NCI-H2171 treated with DMSO at 0.1 percent for 48 hours (cell line): Measurements from ENCODE around the gene SPINT2.

Experiments
- DNase-seq: peaks from one replicate; lab custom pipeline; 2025; lab: John Stamatoyannopoulos, UW

The SPINT2 gene

DNA sequence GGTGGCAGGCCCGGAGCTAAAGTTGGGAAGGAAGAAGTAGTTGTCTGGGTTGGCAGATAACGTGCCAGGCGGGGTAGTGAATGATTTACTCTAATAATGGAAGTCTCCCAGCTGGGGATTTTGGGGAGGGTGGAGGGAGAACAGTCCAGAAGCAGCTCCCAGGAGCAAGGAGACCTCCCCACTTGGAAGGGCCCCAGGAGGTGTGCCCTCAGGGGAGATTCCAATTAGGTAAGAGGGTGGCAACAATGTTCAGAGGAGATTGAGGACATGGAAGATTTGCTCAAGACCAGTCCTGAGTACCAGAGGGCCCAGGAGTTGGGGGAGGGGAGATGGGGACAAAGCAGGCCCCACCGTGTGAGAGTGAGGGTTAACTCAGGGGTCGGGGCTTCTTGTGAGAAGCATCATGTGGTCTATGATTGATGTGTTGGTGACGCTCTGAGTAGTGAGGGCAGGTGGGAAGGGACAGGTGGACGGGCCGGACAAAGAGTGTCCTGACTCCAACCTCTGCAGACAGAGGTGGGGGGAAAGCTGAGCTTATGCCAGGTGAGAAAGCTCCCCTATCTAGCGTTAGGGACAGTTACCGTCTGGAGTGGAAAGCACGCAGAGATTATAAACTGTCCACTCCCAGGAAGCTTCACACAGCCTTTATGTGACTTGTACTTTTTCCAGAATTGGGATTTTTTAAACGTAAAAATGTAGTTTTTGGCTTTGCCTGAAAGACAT, 3.5 kb downstream of the SPINT2 start:
- DNase-seq, result no peak

DNA sequence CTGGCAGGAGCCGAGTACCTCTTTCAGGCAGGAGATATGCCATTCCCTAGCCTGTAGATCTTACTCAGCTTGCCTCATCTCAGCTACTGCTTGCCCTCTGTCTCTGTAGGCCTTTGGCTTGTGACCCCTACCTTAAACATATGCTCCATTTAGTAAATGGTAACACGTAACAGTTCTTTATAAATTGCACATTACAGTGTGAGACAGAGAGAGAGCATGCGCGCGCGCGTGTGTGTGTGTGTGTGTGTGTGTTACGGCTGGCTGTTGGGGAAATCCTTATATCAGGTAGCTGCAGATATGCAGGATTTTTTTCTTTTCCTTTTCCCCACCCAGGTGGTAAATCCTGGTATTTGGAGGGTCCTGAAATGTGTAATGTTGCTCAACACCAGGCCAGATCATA, 4.2 kb downstream of the SPINT2 start:
- no peak for DNase-seq

DNA sequence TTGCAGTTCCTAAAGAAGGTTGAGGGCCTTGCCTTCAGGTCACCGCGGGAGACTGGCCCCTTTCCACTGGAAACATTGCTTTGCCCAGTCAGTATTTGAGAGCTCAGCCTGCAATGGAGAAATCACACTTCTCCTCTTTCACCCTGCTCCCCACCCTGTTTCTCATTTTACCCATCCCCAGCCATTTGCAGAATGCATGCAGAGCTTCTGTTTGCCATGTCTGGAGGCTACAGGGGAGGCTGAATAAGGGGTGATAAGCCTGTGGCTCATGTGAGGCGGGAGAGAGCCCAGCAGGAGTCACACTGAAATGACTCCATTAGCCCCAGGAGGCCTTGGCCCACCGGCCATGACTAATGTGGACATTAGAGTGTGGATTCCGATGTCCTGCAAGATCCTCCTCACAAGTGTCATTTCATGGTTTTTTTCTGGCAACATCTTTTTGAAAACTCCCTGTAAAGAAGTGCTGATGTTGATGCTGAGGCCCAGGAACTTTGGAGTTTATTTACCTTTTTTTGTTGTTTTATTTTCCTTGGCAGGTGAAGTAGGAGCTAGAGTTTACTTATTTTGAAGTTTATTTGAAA, 6.3 kb downstream of the SPINT2 start:
- no peak for DNase-seq

DNA sequence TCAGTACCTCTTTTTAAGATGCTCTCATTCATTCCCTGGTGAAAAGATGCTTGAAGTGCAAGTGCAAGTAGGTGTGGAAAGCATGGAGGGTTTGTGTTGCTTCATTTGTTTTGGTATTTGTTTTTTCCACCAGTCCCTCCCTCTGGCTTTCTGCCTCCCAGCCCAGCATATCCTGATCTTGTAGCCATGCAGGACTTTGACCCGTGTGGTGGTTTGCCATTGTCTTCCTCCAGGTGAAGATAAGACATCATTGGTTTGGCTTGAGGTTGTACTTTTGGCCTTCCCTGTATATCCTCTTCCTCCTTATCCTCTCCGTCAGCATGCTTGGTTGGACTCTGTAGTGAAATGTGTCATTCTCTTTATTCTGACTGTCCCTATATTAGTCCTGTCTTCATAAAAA, 9.1 kb downstream of the SPINT2 start:
- DNase-seq, result no peak

DNA sequence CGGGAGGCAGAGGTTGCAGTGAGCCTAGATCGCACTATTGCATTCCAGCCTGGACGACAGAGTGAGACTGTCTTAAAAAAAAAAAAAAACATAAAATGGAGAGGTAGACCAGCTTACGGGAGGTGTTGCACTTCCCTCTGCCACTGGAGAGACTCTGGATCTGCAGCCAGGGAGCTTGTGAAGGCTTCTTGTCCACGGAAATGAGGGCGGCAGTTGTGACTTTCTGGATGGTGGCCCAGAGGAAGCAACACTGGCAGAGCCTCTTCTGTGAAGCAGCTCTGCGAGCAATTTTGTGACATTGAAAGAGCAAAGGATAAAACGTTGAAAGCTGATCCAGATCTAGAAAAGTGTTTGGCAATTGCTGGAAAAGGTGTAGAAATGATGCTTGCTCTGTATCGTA, 10.4 kb downstream of the SPINT2 start:
- no peak for DNase-seq

DNA sequence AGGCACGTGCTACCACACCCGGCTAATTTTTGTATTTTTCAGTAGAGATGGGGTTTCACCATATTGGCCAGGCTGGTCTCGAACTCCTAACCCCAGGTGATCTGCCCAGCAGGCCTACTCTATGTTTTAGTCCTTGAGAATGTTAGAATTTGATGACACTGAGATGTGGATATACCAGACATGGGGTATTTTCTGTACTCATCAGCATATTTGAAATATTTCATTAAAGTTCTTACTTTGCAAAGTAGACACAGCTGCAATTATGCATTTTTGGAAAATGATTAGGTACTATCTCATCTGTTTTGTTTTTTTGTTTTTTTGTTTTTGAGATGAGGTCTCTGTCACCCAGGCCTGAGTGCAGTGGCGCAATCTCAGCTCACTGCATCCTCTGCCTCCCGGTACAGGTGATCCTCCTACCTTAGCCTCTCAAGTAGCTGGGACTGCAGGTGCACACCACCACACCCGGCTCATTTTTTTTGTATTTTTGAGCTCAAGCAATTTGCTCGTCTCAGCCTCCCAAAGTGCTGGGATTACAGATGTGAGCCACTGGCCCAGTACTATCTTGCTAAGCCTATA, 12.7 kb downstream of the SPINT2 start:
- no peak for DNase-seq

DNA sequence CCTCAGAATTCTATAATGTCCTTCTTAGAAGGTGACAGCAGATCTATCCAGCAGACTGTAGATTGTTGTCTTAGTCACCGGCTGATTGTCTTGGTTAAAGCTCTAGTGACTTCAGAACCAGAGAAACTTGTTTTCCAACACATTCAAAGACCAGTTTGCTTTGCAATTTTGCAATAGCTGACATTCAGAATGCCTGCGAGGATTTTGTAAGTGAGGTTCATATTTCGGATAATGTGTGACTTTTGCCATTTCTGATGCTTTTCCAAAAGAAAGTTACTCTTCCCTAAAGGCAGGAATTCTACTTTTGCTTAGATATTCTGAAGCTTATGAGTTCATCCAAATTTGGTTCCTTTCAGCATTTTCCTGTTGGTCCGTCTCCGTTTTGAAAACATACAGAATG, 13.2 kb downstream of the SPINT2 start:
- no peak for DNase-seq

DNA sequence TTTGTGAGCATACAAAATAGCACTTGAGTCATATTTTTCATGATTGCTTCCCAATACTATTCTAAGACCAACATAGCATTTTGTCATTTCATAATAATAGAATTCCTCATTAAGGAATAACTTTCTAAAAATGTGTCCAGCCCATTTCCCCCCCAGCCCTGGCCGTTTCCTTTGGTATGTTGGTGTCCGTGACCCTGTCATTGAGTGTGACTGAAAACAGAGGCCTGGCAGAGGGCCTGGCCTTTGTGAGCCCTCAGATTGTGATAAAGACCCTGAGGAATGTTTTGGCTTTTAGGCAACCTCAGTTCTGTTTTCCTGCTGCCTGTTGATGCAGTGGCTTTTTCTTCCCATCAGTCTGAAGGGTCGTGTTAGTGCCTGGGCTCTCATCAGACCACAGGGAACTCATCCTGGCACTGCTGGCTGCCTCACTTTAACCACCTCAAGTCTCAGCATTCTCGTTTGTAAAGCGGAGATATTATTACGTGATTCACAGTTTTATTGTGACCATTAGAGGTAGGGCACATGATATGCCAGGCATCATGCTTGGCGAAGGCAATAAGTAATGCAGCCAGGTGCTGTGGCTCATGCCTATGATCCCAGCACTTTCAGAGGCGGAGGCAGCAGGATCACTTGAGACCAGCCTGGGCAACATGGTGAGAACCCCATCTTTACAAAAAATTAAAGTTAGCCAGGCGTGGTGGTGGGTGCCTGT, 13.8 kb downstream of the SPINT2 start:
- DNase-seq, result no peak

DNA sequence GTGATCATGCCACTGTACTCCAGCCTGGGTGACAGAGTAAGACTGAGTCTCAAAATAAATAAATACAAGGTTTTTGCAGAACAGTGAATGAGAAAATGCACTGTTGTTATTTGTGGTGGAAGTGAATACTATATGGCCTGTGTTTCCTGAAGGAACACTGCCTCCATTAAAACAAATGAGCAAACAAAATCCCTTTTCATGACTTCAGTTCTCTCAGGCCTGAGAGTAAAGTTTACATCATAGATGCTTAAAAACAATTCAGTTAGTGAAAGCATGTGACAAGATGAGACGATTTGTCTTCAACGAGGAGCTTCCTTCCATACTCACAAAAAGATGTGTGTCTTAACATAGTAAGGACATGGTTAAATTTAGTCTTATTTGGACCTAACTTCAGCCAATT, 14.4 kb downstream of the SPINT2 start:
- no peak for DNase-seq

DNA sequence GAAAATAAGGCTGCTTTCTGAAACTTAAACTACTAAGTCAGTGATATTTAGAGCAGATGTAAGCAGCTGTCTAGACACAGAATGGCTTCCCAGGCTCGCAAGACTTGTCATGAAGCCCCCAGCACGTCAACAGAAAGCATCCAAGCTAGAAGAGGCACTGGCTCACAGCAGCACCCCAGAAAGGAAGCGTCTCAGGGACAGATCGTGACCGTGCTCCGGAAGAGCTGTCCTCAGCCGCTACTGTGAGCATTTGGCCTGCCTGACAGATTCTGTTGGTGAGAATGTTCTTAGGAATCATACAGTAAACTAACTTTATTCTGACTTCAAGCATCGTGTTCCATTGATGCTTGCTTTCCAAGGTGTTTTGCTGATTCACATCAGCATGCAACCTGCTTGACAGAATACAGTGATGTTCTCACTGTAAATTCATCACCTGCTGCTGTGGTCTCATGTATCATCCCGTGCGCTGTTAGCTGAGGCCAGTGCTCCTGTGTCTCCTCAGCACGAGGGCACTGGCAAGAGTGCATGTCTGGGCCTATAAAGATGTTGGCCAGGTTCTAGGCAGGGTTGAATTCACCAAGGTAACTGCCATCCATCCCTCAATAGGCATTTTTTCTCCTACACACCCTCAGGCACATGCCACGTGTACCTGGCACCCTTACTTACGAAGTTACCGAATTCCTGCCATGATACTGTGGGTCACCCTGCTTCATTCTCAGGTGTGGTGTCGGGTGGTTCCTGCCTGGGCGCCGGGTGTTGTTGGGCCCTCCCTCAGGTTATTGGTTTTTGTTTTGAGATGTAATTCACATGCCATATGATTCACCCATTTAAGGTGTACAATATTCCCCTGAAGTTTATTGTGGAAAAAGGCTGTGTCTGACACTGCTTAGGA, 15.9 kb downstream of the SPINT2 start:
- no peak for DNase-seq

DNA sequence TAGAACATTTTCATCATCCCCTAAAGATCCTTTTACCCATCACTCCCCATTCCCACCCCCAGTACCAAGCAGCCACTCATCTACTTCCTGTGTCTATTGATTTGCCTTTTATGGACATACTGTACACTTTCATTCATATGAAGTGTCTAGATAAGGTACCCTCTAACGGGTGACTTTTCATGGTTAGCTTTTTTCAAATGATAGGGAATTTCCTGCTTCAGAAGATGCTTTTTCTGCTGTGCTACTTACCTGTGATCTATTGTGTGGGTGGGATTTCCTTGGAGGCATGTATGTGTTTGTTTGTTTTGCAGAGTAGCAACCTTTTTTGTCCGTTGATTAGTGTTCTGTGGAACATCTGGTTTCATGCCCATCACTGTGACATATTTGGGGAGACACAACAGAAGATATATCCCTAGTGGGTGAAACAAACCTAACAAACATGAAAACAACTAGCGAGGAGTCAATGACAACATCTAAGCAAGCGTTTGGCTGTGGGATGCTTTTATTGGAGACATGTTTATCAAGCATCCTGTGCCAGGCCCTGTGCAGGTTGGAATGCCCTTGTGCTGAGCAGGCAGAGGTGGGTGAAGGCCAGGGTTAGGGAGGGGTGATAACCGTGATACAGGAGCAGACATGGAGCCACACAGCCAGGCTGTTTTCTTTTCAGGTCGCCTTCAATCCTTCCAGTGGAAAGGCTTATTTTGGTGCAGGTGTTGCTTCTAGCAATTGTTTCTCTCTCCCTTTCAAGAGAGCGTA, 17.6 kb downstream of the SPINT2 start:
- DNase-seq, result no peak

DNA sequence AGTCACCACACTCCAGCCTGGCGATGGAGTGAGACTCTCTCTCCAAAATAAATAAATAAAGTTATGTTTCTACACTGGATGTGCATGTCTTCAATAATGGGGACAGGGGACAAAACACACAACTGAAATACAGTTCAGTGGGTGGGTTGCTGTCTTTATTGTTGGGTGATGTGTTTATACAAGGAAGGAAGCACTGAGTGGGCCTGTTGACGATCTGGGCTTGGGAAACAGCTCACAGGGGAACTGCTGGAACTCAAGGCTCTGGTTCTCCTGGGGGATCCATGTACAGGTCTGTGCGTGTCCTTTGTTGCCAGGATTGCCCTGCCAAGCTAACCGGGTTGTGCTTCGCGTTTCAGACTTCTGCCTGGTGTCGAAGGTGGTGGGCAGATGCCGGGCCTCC, 18.9 kb downstream of the SPINT2 start:
- peak; percentile 72 for DNase-seq

DNA sequence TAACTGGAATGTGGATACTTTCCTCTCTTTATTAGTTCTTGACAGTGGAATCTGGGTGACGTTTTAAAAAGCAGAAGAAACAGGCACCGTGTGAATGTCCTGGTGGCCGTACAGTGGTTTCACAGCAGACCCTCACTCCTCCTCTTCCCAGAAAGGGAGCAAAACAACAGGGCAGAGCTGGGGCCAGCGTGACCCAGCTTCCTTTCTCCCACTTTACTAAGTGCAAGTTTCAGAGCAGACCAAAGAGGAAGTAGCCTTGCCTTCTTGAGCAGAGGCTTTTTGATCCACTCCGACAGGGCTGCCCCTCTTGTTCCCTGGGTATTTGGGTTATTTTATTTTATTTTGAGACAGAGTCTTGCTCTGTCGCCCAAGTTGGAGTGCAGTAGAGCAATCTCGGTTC, 20.0 kb downstream of the SPINT2 start:
- no peak for DNase-seq

DNA sequence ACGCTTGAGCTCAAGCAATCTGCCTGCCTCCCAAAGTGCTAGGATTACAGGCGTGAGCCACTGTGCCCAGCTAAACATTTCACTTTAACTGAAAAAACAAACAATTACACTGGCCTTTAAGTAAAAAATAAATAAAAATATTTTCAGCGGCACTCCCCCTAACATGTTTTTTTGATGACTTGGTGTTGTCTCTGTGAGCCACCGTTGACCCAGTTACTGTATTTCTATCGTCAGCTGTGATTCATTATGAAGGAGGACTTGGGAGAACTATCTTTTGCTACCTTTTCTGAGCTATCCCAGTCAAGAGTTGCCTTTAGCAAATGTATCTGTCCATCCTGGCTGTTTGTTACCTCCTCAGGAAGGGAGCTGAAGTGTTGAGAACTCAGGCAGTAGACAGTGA, 21.2 kb downstream of the SPINT2 start:
- no peak for DNase-seq

DNA sequence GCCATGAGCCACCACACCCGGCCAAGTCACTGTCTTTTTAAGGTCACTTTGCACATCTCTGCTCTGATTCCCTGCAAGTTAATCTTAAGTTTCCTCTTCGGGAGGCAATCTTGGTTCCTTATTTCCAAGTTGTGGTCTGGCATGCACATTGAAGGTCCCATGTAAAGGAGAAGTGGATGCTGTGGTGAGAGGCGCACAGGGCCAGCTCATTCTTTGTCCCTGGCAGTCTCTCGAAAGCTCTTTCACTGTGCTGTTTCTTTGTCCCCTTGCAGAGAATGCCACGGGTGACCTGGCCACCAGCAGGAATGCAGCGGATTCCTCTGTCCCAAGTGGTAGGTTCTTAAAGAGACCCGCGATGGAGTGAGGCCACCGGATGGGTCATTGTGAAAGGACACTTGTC, 23.2 kb downstream of the SPINT2 start:
- DNase-seq, result no peak

DNA sequence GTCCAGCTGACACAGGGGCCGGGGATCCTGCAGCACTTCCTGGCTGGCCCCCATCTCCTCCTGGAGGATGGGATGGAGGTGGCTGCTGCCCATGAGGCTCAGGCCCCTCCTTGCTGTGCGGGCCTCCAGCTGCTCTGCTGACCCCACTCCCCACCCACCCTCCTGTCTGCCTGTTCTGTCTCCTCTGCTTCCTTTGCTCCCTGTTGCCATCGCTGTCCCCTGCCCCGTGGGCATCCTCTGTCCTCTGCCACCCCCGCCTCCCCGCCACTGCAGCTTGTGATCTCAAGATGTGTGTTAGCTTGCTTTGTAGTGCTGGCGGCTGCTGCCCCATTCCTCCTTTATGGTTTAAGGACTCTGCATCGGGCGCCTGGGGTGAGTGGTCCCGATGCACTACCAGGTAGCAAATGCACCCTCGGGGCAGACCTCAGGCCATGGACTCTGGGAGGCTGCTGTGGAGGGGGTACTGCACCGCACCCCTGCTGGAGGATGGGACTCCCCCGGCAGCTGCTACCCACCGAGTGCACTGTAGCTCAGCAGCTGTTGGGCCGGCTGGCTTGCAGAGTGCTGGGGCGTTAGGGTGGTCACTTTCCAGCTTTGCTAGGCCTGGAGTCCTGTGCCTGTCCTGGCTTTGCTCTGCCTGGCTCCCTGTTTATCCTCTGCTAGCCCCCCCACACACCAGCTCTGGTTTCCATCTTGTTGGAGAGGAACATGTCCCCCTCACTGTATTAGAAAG, 23.9 kb downstream of the SPINT2 start:
- no peak for DNase-seq

DNA sequence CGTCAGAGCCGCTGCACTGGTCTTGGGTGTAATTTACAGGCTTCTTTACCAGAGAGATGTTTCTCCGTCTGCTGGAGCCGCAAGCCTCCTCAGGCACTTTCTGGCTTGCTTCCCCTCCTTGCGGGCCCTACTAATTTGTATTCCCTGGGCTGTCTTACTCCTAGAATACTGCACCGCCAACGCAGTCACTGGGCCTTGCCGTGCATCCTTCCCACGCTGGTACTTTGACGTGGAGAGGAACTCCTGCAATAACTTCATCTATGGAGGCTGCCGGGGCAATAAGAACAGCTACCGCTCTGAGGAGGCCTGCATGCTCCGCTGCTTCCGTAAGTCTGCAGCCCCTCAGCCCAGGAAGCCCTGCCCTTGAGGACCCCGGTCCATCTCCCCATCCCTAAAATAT, 25.6 kb downstream of the SPINT2 start:
- no peak for DNase-seq

DNA sequence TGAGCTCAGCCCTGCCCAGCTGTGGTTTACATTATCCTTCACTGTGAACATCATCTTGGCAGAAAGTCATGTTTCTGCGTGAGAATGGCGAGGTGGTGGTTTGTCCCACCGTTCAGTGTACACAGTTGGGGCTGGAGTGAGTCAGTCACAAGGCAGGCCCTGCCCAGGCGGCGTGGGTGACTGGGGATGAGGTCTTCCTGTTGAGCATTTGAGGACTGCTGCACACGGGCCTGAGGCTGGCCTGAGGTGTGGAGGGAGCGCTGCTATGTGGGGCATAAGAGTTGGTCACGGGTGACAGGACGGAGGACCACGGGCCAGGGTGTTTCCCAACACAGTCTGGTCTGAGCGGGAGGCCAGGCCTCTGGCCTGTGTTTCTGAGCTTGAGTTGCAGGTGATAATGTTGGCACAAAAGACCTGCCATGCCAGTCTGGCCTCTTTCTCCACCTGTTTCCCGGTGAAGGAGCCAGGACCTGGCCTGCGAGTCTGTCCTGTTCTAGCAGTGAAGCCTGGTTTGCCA, 26.3 kb downstream of the SPINT2 start:
- DNase-seq, result no peak

DNA sequence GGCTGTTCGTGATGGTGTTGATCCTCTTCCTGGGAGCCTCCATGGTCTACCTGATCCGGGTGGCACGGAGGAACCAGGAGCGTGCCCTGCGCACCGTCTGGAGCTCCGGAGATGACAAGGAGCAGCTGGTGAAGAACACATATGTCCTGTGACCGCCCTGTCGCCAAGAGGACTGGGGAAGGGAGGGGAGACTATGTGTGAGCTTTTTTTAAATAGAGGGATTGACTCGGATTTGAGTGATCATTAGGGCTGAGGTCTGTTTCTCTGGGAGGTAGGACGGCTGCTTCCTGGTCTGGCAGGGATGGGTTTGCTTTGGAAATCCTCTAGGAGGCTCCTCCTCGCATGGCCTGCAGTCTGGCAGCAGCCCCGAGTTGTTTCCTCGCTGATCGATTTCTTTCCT, 27.5 kb downstream of the SPINT2 start:
- DNase-seq, result no peak

DNA sequence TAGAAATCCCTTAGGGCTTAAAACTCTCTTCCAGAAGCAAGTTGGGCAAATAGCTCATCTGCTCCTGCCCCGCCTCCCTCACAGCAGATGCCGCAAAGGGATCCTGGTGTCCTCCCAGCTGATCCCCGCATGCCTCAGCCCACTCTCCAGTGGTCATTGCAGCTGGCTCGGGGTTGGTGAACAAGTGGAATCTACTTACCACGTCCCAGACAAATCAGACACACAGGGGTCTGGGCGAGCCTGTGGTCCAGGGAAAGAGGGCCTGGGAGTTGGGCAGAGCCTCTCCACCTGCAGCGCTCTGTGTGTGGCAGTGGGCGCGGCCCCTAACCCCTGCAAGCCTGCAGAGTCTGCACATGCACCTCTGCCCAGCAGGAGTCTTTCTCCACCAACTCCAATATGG, 28.9 kb downstream of the SPINT2 start:
- DNase-seq, result no peak

DNA sequence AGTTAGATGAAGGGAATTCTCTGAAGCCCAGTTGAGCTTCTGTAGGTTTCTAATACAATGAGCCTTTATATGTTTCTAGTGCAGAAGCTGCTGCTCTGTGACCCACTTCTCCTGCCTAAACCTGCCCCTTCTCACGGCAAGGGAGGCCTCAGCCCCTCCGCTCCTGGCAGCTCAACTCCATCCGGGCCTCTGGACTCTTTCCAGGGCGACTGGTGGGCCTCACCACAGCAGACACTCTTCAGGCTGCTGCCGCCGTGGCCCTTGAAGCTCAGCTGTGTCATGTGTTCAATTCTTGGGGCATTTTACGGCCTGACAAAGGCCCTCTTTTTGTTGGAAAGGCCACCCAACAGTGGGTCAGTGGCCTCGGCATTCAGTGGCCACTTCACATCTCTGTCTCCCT, 29.7 kb downstream of the SPINT2 start:
- DNase-seq, result no peak
